Esophagus muscularis mucosa (tissue), 4 donors: ENCODE results near the gene GRM5.

Source experiments
- EP300 ChIP-seq: sonication (generic); formaldehyde crosslinking; IDR thresholded peaks from one replicate; pipeline ENCODE4 v1.6.1; 2017; ENCODE audit warnings: antibody characterized with exemption
- POLR2A ChIP-seq: fragments of 450-650 bp; IDR thresholded peaks from one replicate; pipeline ENCODE4 v1.6.1; 2017; ENCODE audit warnings: antibody characterized with exemption, moderate library complexity, mild to moderate bottlenecking, low read depth
- POLR2AphosphoS5 ChIP-seq, 2 donors: sonication (generic); formaldehyde crosslinking; IDR thresholded peaks; one replicate each; pipeline ENCODE4 v1.6.1; 2017; ENCODE audit warnings: antibody characterized with exemption in 2 of 2
- TF ChIP-seq, protein P1 (sequence below), 3 experiments: fragments of 200-600 bp in 2 of 3; fragments of 450-650 bp in 1 of 3; sonication (generic) in 2 of 3; IDR thresholded peaks; one replicate each; pipeline ENCODE4 v1.5.1; 2017 to 2019; ENCODE audit warnings: antibody characterized with exemption in 3 of 3, mild to moderate bottlenecking in 2 of 3, moderate library complexity in 1 of 3

DNA sequence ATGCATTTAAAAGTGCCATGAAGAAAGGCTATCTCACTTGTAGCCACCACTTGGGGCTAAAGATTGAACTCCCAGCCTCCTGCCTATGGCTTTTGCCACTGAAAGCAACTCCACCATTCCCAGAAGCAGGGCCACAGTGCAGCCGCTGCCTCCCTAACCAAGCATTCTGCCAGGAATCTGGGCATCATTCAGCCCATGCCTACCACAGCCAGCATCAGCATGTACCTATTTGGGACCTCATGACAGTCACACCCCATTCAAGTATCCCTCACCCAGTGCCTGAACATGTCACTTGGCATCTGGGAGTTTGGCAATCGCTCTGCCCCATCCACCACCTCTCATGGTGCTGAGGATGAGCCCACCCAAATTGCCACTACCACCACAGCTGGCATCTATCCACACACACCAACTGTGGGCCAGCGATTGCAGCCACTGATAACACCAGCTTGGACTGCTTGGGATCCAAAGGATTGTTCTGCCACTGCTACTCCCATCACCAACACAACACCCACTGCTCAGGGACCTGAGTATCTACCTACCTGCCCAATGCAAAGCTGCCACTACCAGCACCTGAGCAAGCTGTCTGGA, 234.4 kb downstream of the GRM5 start:
- TF ChIP-seq, protein P1, sequence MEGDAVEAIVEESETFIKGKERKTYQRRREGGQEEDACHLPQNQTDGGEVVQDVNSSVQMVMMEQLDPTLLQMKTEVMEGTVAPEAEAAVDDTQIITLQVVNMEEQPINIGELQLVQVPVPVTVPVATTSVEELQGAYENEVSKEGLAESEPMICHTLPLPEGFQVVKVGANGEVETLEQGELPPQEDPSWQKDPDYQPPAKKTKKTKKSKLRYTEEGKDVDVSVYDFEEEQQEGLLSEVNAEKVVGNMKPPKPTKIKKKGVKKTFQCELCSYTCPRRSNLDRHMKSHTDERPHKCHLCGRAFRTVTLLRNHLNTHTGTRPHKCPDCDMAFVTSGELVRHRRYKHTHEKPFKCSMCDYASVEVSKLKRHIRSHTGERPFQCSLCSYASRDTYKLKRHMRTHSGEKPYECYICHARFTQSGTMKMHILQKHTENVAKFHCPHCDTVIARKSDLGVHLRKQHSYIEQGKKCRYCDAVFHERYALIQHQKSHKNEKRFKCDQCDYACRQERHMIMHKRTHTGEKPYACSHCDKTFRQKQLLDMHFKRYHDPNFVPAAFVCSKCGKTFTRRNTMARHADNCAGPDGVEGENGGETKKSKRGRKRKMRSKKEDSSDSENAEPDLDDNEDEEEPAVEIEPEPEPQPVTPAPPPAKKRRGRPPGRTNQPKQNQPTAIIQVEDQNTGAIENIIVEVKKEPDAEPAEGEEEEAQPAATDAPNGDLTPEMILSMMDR (IDR thresholded peaks at IDR 0.05): no peak
- no peak for TF ChIP-seq EP300
- no peak for TF ChIP-seq POLR2AphosphoS5 (IDR thresholded peaks at IDR 0.05)
- TF ChIP-seq POLR2A: no peak
